Prostate gland (tissue), 2 donors: ENCODE results near the gene CELA2A.
"Not testable (repeated sequence)": the region's sequence is repeated elsewhere in the genome, so short reads cannot be mapped to it uniquely, and the experiment has no call there.

Source experiments
- CTCF ChIP-seq, 4 experiments: fragments of 200-600 bp in 2 of 4; fragments of 450-650 bp in 2 of 4; sonication (generic) in 2 of 4; IDR thresholded peaks; 1 replicate in 3 of 4; 2 replicates in 1 of 4; pipeline ENCODE4 v1.5.1; 2016 to 2019; ENCODE audit warnings: antibody characterized with exemption in 4 of 4, mild to moderate bottlenecking in 2 of 4, moderate library complexity in 2 of 4
- POLR2A ChIP-seq: fragments of 450-650 bp; IDR thresholded peaks from one replicate; pipeline ENCODE4 v1.6.1; 2016; ENCODE audit warnings: antibody characterized with exemption, mild to moderate bottlenecking
- POLR2AphosphoS5 ChIP-seq: sonication (generic); formaldehyde crosslinking; IDR thresholded peaks from one replicate; pipeline ENCODE4 v1.6.1; 2017; ENCODE audit warnings: antibody characterized with exemption

- TF ChIP-seq POLR2AphosphoS5; CTCF (IDR thresholded peaks at IDR 0.05); POLR2A: not testable (repeated sequence)
These were observed 27.9 kb downstream of the CELA2A start for GRCh38 chr1:15484443-15484842.
